H1 (cell line): ENCODE data around the gene AP2A2. TPM values are rescaled to one million over a fixed set of nuclear protein-coding genes. Genes with fewer than 3 reads are reported as not detected.

Experiments
- CTCF ChIA-PET: fragments of 300-600 bp; sonication (Branson Sonifier 250); formaldehyde crosslinking; loops from one replicate; lab custom pipeline; 2021; ENCODE audit not compliant: partially characterized antibody; lab: Charles Lee
- POLR2A ChIA-PET: fragments of 300-600 bp; sonication (Branson Sonifier 250); formaldehyde crosslinking; loops from one replicate; lab custom pipeline; 2021; ENCODE audit warnings: inconsistent platforms; ENCODE audit not compliant: partially characterized antibody; lab: Charles Lee
- DNase-seq, 2 experiments: peaks; one replicate each; pipeline versions ENCODE4 v3.0.0 to v3.0.0-alpha.2; 2010 to 2022; ENCODE audit warnings: low spot score in 2 of 2, low read depth in 1 of 2, mixed read lengths in 1 of 2
- FAIRE-seq: peaks from 2 replicates; lab custom pipeline; 2011; peaks lifted over from hg19 to GRCh38; lab: Jason Lieb, UNC
- H2AFZ ChIP-seq: 2 replicates; pipeline ENCODE4 v1.8.1; 2012; ENCODE audit warnings: low read length, inconsistent platforms
- H2AK5ac ChIP-seq: 2 replicates; pipeline ENCODE4 v1.6.1; 2013; ENCODE audit warnings: low read depth, low read length
- H2BK120ac ChIP-seq: replicated peaks from 2 replicates; pipeline ENCODE3; 2013; ENCODE audit warnings: low read depth, low read length, inconsistent platforms
- H2BK12ac ChIP-seq: 2 replicates; pipeline ENCODE4 v1.6.1; 2013; ENCODE audit warnings: low read depth, low read length
- H2BK15ac ChIP-seq: 2 replicates; pipeline ENCODE4 v1.6.1; 2013; ENCODE audit warnings: low read length
- H2BK20ac ChIP-seq: 2 replicates; pipeline ENCODE4 v1.6.1; 2013; ENCODE audit warnings: low read length
- H2BK5ac ChIP-seq: 2 replicates; pipeline ENCODE4 v1.6.1; 2013; ENCODE audit warnings: low read depth, low read length
- H3K14ac ChIP-seq: 2 replicates; pipeline ENCODE4 v1.6.1; 2013; ENCODE audit warnings: inconsistent platforms; ENCODE audit not compliant: insufficient read length
- H3K18ac ChIP-seq: 2 replicates; pipeline ENCODE4 v1.6.1; 2013; ENCODE audit warnings: low read length; ENCODE audit errors: extremely low read depth
- H3K23ac ChIP-seq: 2 replicates; pipeline ENCODE4 v1.6.1; 2013; ENCODE audit warnings: inconsistent platforms; ENCODE audit not compliant: insufficient read length
- H3K23me2 ChIP-seq: 2 replicates; pipeline ENCODE4 v1.6.1; 2013; ENCODE audit warnings: low read depth, low read length
- H3K27ac ChIP-seq: 2 replicates; pipeline ENCODE4 v1.6.1; 2011; ENCODE audit warnings: low read depth, low read length, inconsistent platforms
- H3K27me3 ChIP-seq, 4 experiments: replicated peaks in 1 of 4; 1 replicate in 1 of 4; 2 replicates in 3 of 4; pipeline versions ENCODE4 v1.6.1 to v1.8.1; 2011 to 2013; ENCODE audit warnings: low read length in 3 of 4, mild to moderate bottlenecking in 3 of 4, inconsistent platforms in 2 of 4, mixed read lengths in 2 of 4, moderate library complexity in 1 of 4; ENCODE audit not compliant: control insufficient read depth in 3 of 4, insufficient read depth in 3 of 4; ENCODE audit errors: extremely low read depth in 1 of 4
- H3K36me3 ChIP-seq, 4 experiments: 2 replicates each; pipeline versions ENCODE4 v1.6.1 to v1.8.1; 2011 to 2013; ENCODE audit warnings: mild to moderate bottlenecking in 4 of 4, low read length in 3 of 4, moderate library complexity in 2 of 4, control low read depth in 1 of 4, inconsistent platforms in 1 of 4; ENCODE audit not compliant: insufficient read depth in 4 of 4, control insufficient read depth in 2 of 4
- H3K4ac ChIP-seq: replicated peaks from 2 replicates; pipeline ENCODE3; 2013; ENCODE audit warnings: low read length, low read depth, mixed read lengths, inconsistent platforms; ENCODE audit not compliant: insufficient read length
- H3K4me1 ChIP-seq, 4 experiments: replicated peaks in 1 of 4; 1 replicate in 1 of 4; 2 replicates in 3 of 4; pipeline versions ENCODE4 v1.6.1 to v1.8.1; 2011 to 2013; ENCODE audit warnings: low read length in 3 of 4, inconsistent platforms in 2 of 4, mixed read lengths in 1 of 4; ENCODE audit not compliant: insufficient read depth in 4 of 4, control insufficient read depth in 3 of 4
- H3K4me2 ChIP-seq, 2 experiments: 2 replicates each; pipeline versions ENCODE4 v1.6.1 to v1.8.1; 2011 to 2013; ENCODE audit warnings: low read depth in 2 of 2, low read length in 2 of 2, control low read depth in 1 of 2, inconsistent platforms in 1 of 2, mild to moderate bottlenecking in 1 of 2; ENCODE audit not compliant: insufficient read depth in 1 of 2
- H3K4me3 ChIP-seq, 4 experiments: fragments of 200-600, 300-600 bp in 1 of 4; sonication (generic), shearing (Covaris generic), sonication (Bioruptor Twin) in 1 of 4; 2 replicates each; pipeline versions ENCODE4 v1.5.1 to v1.8.1; 2011 to 2016; ENCODE audit warnings: low read length in 4 of 4, low read depth in 3 of 4, control low read depth in 2 of 4, inconsistent platforms in 2 of 4, mild to moderate bottlenecking in 2 of 4, mixed read lengths in 1 of 4, moderate library complexity in 1 of 4; ENCODE audit not compliant: insufficient read depth in 2 of 4; ENCODE audit errors: extremely low read depth in 1 of 4
- H3K56ac ChIP-seq: replicated peaks from 2 replicates; pipeline ENCODE3; 2013; ENCODE audit warnings: low read depth, mild to moderate bottlenecking, mixed read lengths, low read length, inconsistent platforms; ENCODE audit not compliant: insufficient read length
- H3K79me1 ChIP-seq: 2 replicates; pipeline ENCODE4 v1.6.1; 2013; ENCODE audit warnings: low read depth, low read length, control low read depth
- H3K79me2 ChIP-seq, 2 experiments: 2 replicates each; pipeline versions ENCODE4 v1.6.1 to v1.8.1; 2012 to 2013; ENCODE audit warnings: low read length in 2 of 2, mild to moderate bottlenecking in 2 of 2, inconsistent platforms in 1 of 2; ENCODE audit not compliant: insufficient read depth in 2 of 2, control insufficient read depth in 1 of 2
- H3K9ac ChIP-seq, 4 experiments: replicated peaks in 1 of 4; 1 replicate in 1 of 4; 2 replicates in 3 of 4; pipeline versions ENCODE4 v1.6.1 to v1.8.1; 2011 to 2013; ENCODE audit warnings: low read depth in 3 of 4, low read length in 3 of 4, control low read depth in 2 of 4, mild to moderate bottlenecking in 2 of 4, moderate library complexity in 2 of 4, inconsistent platforms in 1 of 4; ENCODE audit errors: extremely low read depth in 1 of 4
- H3K9me3 ChIP-seq, 2 experiments: 2 replicates each; pipeline versions ENCODE4 v1.6.1 to v1.8.1; 2012 to 2013; ENCODE audit warnings: mild to moderate bottlenecking in 2 of 2, moderate library complexity in 2 of 2, control low read depth in 1 of 2, inconsistent platforms in 1 of 2, low read depth in 1 of 2, low read length in 1 of 2, mixed read lengths in 1 of 2; ENCODE audit not compliant: insufficient read depth in 2 of 2
- H4K20me1 ChIP-seq, 2 experiments: replicated peaks in 1 of 2; 2 replicates each; pipeline versions ENCODE3 to v1.8.1; 2011 to 2013; ENCODE audit warnings: inconsistent platforms in 2 of 2, low read length in 2 of 2, mild to moderate bottlenecking in 1 of 2; ENCODE audit not compliant: insufficient read depth in 2 of 2, control insufficient read depth in 1 of 2
- H4K5ac ChIP-seq: 2 replicates; pipeline ENCODE4 v1.6.1; 2013; ENCODE audit warnings: low read length, low read depth, mixed read lengths, inconsistent platforms; ENCODE audit not compliant: insufficient read length
- H4K8ac ChIP-seq: 2 replicates; pipeline ENCODE4 v1.8.0; 2013; ENCODE audit warnings: mild to moderate bottlenecking, moderate library complexity, low read length, inconsistent platforms; ENCODE audit not compliant: insufficient read depth; ENCODE audit errors: extremely low read depth
- H4K91ac ChIP-seq: replicated peaks from 2 replicates; pipeline ENCODE3; 2013; ENCODE audit warnings: low read length, mixed read lengths, inconsistent platforms; ENCODE audit not compliant: insufficient read length
- GTF2F1 ChIP-seq: IDR thresholded peaks from 2 replicates; pipeline ENCODE4 v1.6.1; 2012; ENCODE audit warnings: low read depth, low read length, improper control_type of control experiment, borderline replicate concordance
- NANOG ChIP-seq: IDR thresholded peaks from 2 replicates; pipeline ENCODE4 v1.6.1; 2011; ENCODE audit warnings: low read length, low read depth, mild to moderate bottlenecking, inconsistent platforms; ENCODE audit not compliant: insufficient read depth, poor library complexity, severe bottlenecking
- NRF1 ChIP-seq: IDR thresholded peaks from 2 replicates; pipeline ENCODE4 v1.6.1; 2011; ENCODE audit warnings: mild to moderate bottlenecking, low read depth, low read length, improper control_type of control experiment
- PHF8 ChIP-seq: fragments of 200-600 bp; sonication (generic); conservative IDR thresholded peaks from 2 replicates; pipeline ENCODE4 v1.7.1; 2012; ENCODE audit warnings: low read depth, mild to moderate bottlenecking, inconsistent platforms, low read length, moderate library complexity
- POLR2A ChIP-seq, 2 experiments: IDR thresholded peaks; 1 replicate in 1 of 2; 2 replicates in 1 of 2; pipeline ENCODE4 v1.6.1; 2011; ENCODE audit warnings: low read depth in 2 of 2, low read length in 2 of 2, mild to moderate bottlenecking in 2 of 2; ENCODE audit errors: control extremely low read depth in 1 of 2
- RBBP5 ChIP-seq: IDR thresholded peaks from 2 replicates; pipeline ENCODE4 v1.7.1; 2012; ENCODE audit warnings: low read depth, mild to moderate bottlenecking, inconsistent platforms, low read length, moderate library complexity, borderline replicate concordance
- RFX5 ChIP-seq: IDR thresholded peaks from 2 replicates; pipeline ENCODE4 v1.6.1; 2011; ENCODE audit warnings: low read depth, low read length, improper control_type of control experiment, borderline replicate concordance
- SP2 ChIP-seq: IDR thresholded peaks from 2 replicates; pipeline ENCODE4 v1.6.1; 2012; ENCODE audit warnings: mild to moderate bottlenecking, low read length, inconsistent platforms
- TEAD4 ChIP-seq: IDR thresholded peaks from 2 replicates; pipeline ENCODE4 v1.6.1; 2012; ENCODE audit warnings: low read depth, low read length, inconsistent platforms, mixed read lengths
- WGBS, 2 experiments: shearing (Covaris generic) in 1 of 2; methylation state at CpG; one replicate each; pipeline versions ENCODE4 v1.1.6 to v1.1.7; 2013 to 2015; ENCODE audit warnings: low lambda C conversion rate in 2 of 2, mixed read lengths in 2 of 2, inconsistent platforms in 1 of 2, low coverage in 1 of 2, missing lambda C conversion rate in 1 of 2; ENCODE audit not compliant: insufficient replicate concordance in 2 of 2, insufficient coverage in 1 of 2, insufficient read length in 1 of 2; ENCODE audit errors: extremely low coverage in 1 of 2, missing lambda C conversion rate in 1 of 2; 5-methylcytosine and 5-hydroxymethylcytosine counted together
- polyA plus RNA-seq, 7 experiments: library from polyadenylated mRNA; depleted of rRNA in 3 of 7; stranded (reverse) in 5 of 7; unstranded in 2 of 7; fragments of >200 nt in 5 of 7; fragments of 200-250 nt in 2 of 7; gene quantifications; 1 replicate in 5 of 7; 2 replicates in 1 of 7; 4 replicates in 1 of 7; pipeline versions ENCODE4 v1.2.1 to v1.2.3, GENCODE V29; 2011 to 2013; ENCODE audit warnings: missing spikeins in 2 of 7, mixed read lengths in 2 of 7
- total RNA-seq: library from RNA; stranded (reverse); fragmentation: NEBNext Ultra II Directional; extraction: Animal tissue kit (Norgen Biotek cat#: 25700); gene quantifications from 2 replicates; pipeline ENCODE4 v1.2.1, GENCODE V29; 2021

The AP2A2 gene
- total and polyA plus RNA-seq, 2 of the 8 experiments (the other 6 are each of a cell fraction or from before 2014, with no cell fraction given), result 50.0 to 65.0 TPM

- H3K4me1 ChIP-seq, result peaks cover 0 to 2% (median 0%) of the 10 kb centered on the region in 4 experiments; a peak in 2 of 7 replicates
- no peaks in the 10 kb centered on the region for H3K79me2 ChIP-seq
- H3K18ac ChIP-seq, result no peak overlapping the region
- H4K5ac ChIP-seq, result no peak overlapping the region
- no peak overlapping the region for H3K27ac ChIP-seq
- peak overlapping the region; percentile 15 for H4K91ac ChIP-seq
- ChIA-PET CTCF (interaction anchor here (0.6 to 3.7 kb wide), 5 partner anchors 26 to 847 kb away, joined by 3 to 10 read pairs (median 4); no protein-coding TSS in a partner anchor), POLR2A (interaction anchor here (1.0 to 1.3 kb wide), 2 partner anchors 17 to 123 kb away, joined by 3 read pairs; no protein-coding TSS in a partner anchor)
- no peaks in the 10 kb centered on the region for H3K36me3 ChIP-seq
- no peak overlapping the region for H2BK20ac ChIP-seq
- no peaks in the 10 kb centered on the region for H3K27me3 ChIP-seq
- H3K9ac ChIP-seq, result no peak overlapping the region
- no peak overlapping the region for H3K4me2 ChIP-seq
- H3K9me3 ChIP-seq, result no peaks in the 10 kb centered on the region
- H3K23me2 ChIP-seq, result peaks cover 7% of the 10 kb centered on the region
- no peak overlapping the region for H3K23ac ChIP-seq
- no peak overlapping the region for H3K4ac ChIP-seq
- H3K14ac ChIP-seq, result no peak overlapping the region
- 90% methylated on average over 19 of the region's 39 CpGs; no CpG with 5 or more reads in 1 of the 2 experiments for WGBS, 2 experiments
- no peak for TF ChIP-seq RFX5
- TF ChIP-seq NRF1, result no peak
- no peak for TF ChIP-seq PHF8
- no peak for TF ChIP-seq RBBP5
- TF ChIP-seq SP2, result no peak
- TF ChIP-seq TEAD4, result no peak
- TF ChIP-seq POLR2A (IDR thresholded peaks at IDR 0.05; ENCODE audit: control extremely low read depth in 1 of 2, low read depth in 2 of 2, low read length in 2 of 2), result no peak
- TF ChIP-seq NANOG, result no peak
- no peak for TF ChIP-seq GTF2F1
- no peak for DNase-seq
- no peak overlapping the region for H2BK5ac ChIP-seq
- no peak overlapping the region for H3K56ac ChIP-seq
- no peak overlapping the region for H2BK12ac ChIP-seq
- peaks cover 0 to 12% of the 10 kb centered on the region in 2 experiments for H4K20me1 ChIP-seq
- no peak overlapping the region for H2BK15ac ChIP-seq
- no peak overlapping the region for H2BK120ac ChIP-seq
- H3K4me3 ChIP-seq, result no peak overlapping the region
- peak overlapping the region; percentile 68; the same call in 1 of the 2 replicates for H4K8ac ChIP-seq
- H2AK5ac ChIP-seq, result no peak overlapping the region
- no peak for FAIRE-seq
- H2AFZ ChIP-seq, result no peak overlapping the region
- peaks cover 4% of the 10 kb centered on the region; the same call in 1 of the 2 replicates for H3K79me1 ChIP-seq
Observed at GRCh38 chr11:1034456-1035295, 109.0 kb downstream of the AP2A2 start.
